GM18520 (cell line): Measurements from ENCODE around the gene INSR.
"Not testable (repeated sequence)": the region's sequence is repeated elsewhere in the genome, so short reads cannot be mapped to it uniquely, and the experiment has no call there.

Experiments used
- ATAC-seq: cut with Tn5 transposase; IDR thresholded peaks from one replicate; pipeline ENCODE4 v1.9.1; 2021; ENCODE audit not compliant: unreplicated experiment

Gene INSR

GRCh38 chr19:7224995-7225394 is 69.2 kb downstream of the INSR start:
- ATAC-seq = no peak

GRCh38 chr19:7224209-7224686 is 70.0 kb downstream of the INSR start:
- ATAC-seq = no peak

- no peak for ATAC-seq
Observed at GRCh38 chr19:7223429-7223828, 70.8 kb downstream of the INSR start.

- ATAC-seq = no peak
Observed at GRCh38 chr19:7219056-7219455, 75.2 kb downstream of the INSR start.

- ATAC-seq = no peak
Observed at GRCh38 chr19:7217861-7218260, 76.4 kb downstream of the INSR start.

- no peak for ATAC-seq
Observed at GRCh38 chr19:7216373-7216902, 77.8 kb downstream of the INSR start.

- no peak for ATAC-seq
Observed at GRCh38 chr19:7215176-7215575, 79.0 kb downstream of the INSR start.

- no peak for ATAC-seq
Observed at GRCh38 chr19:7214324-7215089, 79.7 kb downstream of the INSR start.

GRCh38 chr19:7213628-7214323 is 80.4 kb downstream of the INSR start:
- ATAC-seq = no peak

GRCh38 chr19:7211191-7211951 is 82.8 kb downstream of the INSR start:
- no peak for ATAC-seq

GRCh38 chr19:7210359-7210758 is 83.9 kb downstream of the INSR start:
- ATAC-seq = no peak

- not testable (repeated sequence) for ATAC-seq
Observed at GRCh38 chr19:7209597-7210325, 84.5 kb downstream of the INSR start.

GRCh38 chr19:7209036-7209435 is 85.2 kb downstream of the INSR start:
- not testable (repeated sequence) for ATAC-seq

GRCh38 chr19:7203332-7203731 is 90.9 kb downstream of the INSR start:
- no peak for ATAC-seq

- no peak for ATAC-seq
Observed at GRCh38 chr19:7202888-7203287, 91.3 kb downstream of the INSR start.

- ATAC-seq = no peak
Observed at GRCh38 chr19:7200736-7201135, 93.5 kb downstream of the INSR start.

- no peak for ATAC-seq
Observed at GRCh38 chr19:7199613-7200533, 94.3 kb downstream of the INSR start.

- ATAC-seq = peak; percentile 79
Observed at GRCh38 chr19:7197760-7198696, 96.2 kb downstream of the INSR start.
